K562 (cell line): ENCODE results near the gene LAPTM5.

Experiments
- ADNP ChIP-seq: fragments of 200-800 bp; sonication (Bioruptor generic); IDR thresholded peaks from 2 replicates; pipeline ENCODE4 v1.6.1; 2016; ENCODE audit warnings: missing genetic modification characterization, missing compliant biosample characterization
- BACH1 ChIP-seq: fragments of 200-800 bp; sonication (Bioruptor generic); IDR thresholded peaks from 2 replicates; pipeline ENCODE4 v1.6.1; 2016; ENCODE audit warnings: missing genetic modification characterization, missing compliant biosample characterization
- CHD2 ChIP-seq: IDR thresholded peaks from 2 replicates; pipeline ENCODE4 v1.6.1; 2011; ENCODE audit warnings: low read depth, low read length
- HCFC1 ChIP-seq: IDR thresholded peaks from 2 replicates; pipeline ENCODE4 v1.6.1; 2012; ENCODE audit warnings: low read depth, low read length, improper control_type of control experiment
- POLR2A ChIP-seq: fragments of 450-650 bp; conservative IDR thresholded peaks from 2 replicates; pipeline ENCODE4 v1.6.1; 2016
- RBBP5 ChIP-seq: fragments of 200-600 bp; sonication (generic); IDR thresholded peaks from 2 replicates; pipeline ENCODE4 v1.6.1; 2012; ENCODE audit warnings: borderline replicate concordance, mild to moderate bottlenecking, low read length, control low read depth, inconsistent platforms; ENCODE audit not compliant: insufficient read depth, poor library complexity, severe bottlenecking
- TBL1XR1 ChIP-seq, 2 experiments: IDR thresholded peaks; 2 replicates each; pipeline ENCODE4 v1.6.1; 2012; ENCODE audit warnings: improper control_type of control experiment in 2 of 2, low read length in 2 of 2, mild to moderate bottlenecking in 1 of 2
- TCF7 ChIP-seq: sonication (generic); IDR thresholded peaks from 2 replicates; pipeline ENCODE4 v1.6.1; 2016; ENCODE audit warnings: antibody characterized with exemption, borderline replicate concordance
- TF ChIP-seq, protein P1 (sequence below), 3 experiments: IDR thresholded peaks in 2 of 3; conservative IDR thresholded peaks in 1 of 3; 2 replicates each; pipeline ENCODE4 v1.5.1; 2011 to 2012; ENCODE audit warnings: low read length in 3 of 3, mild to moderate bottlenecking in 3 of 3, control low read depth in 2 of 3, improper control_type of control experiment in 1 of 3, inconsistent platforms in 1 of 3, low read depth in 1 of 3, mixed read lengths in 1 of 3, moderate library complexity in 1 of 3; ENCODE audit not compliant: insufficient read depth in 2 of 3
- TF ChIP-seq, protein P2 (sequence below), 2 experiments: fragments of 450-650 bp; IDR thresholded peaks; 2 replicates each; pipeline ENCODE4 v1.6.1; 2018; ENCODE audit warnings: mild to moderate bottlenecking in 2 of 2, low read depth in 1 of 2; ENCODE audit not compliant: partially characterized antibody in 2 of 2
- TF ChIP-seq, protein P3 (sequence below): fragments of 450-650 bp; conservative IDR thresholded peaks from 2 replicates; pipeline ENCODE4 v1.6.1; 2016; ENCODE audit warnings: missing genetic modification characterization, low read depth, mild to moderate bottlenecking, missing compliant biosample characterization, moderate library complexity

DNA sequence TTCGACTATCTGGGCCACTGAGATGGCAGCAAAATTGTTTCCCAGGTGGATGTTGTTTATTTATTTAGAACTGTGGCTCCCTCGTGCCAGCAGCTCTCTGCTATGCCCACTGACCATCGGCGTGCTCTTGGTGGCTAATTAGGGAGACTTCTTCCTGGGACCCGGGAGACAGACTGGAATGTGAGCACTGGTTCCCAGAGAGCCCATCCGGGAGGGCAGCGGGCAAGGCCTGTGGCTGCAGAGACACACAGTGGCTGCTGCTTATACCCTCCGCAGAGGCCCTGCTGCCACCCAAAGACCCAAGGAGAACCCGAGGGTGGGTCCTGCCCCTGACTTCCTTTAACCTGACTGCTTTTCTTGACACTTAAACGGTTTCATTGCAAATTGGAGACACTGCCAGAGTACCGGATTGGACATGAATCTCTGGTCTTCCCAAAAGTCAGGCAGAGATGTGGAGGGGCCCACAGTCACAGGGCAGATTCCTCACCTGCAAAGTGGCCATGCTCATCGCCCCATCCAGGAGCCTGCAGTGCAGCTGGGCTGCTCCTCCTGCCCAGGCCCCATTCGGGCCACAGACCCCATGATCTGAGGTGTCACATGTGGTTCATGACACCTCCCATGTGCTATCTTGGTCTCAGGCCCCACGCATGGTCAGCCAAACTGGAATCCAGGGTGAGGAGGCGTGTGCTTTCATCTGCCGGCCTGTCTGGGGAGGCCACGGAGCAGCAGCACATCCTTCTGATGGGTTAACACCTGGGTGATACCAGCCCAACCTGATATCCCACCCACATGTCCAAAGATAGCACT, 28.5 kb downstream of the LAPTM5 start:
- TF ChIP-seq, protein P1, sequence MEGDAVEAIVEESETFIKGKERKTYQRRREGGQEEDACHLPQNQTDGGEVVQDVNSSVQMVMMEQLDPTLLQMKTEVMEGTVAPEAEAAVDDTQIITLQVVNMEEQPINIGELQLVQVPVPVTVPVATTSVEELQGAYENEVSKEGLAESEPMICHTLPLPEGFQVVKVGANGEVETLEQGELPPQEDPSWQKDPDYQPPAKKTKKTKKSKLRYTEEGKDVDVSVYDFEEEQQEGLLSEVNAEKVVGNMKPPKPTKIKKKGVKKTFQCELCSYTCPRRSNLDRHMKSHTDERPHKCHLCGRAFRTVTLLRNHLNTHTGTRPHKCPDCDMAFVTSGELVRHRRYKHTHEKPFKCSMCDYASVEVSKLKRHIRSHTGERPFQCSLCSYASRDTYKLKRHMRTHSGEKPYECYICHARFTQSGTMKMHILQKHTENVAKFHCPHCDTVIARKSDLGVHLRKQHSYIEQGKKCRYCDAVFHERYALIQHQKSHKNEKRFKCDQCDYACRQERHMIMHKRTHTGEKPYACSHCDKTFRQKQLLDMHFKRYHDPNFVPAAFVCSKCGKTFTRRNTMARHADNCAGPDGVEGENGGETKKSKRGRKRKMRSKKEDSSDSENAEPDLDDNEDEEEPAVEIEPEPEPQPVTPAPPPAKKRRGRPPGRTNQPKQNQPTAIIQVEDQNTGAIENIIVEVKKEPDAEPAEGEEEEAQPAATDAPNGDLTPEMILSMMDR (IDR thresholded peaks at IDR 0.05 in 2 of 3, conservative IDR thresholded peaks at IDR 0.05 in 1 of 3; ENCODE audit: insufficient read depth in 2 of 3, low read depth in 1 of 3, low read length in 3 of 3) = no peak
- TF ChIP-seq HCFC1 (no peak), POLR2A (no peak), ADNP (tag) (no peak), TBL1XR1 (IDR thresholded peaks at IDR 0.05; ENCODE audit: low read length in 2 of 2) (no peak), TCF7 (no peak), CHD2 (no peak), BACH1 (tag) (no peak), RBBP5 (no peak)
- TF ChIP-seq, protein P2, sequence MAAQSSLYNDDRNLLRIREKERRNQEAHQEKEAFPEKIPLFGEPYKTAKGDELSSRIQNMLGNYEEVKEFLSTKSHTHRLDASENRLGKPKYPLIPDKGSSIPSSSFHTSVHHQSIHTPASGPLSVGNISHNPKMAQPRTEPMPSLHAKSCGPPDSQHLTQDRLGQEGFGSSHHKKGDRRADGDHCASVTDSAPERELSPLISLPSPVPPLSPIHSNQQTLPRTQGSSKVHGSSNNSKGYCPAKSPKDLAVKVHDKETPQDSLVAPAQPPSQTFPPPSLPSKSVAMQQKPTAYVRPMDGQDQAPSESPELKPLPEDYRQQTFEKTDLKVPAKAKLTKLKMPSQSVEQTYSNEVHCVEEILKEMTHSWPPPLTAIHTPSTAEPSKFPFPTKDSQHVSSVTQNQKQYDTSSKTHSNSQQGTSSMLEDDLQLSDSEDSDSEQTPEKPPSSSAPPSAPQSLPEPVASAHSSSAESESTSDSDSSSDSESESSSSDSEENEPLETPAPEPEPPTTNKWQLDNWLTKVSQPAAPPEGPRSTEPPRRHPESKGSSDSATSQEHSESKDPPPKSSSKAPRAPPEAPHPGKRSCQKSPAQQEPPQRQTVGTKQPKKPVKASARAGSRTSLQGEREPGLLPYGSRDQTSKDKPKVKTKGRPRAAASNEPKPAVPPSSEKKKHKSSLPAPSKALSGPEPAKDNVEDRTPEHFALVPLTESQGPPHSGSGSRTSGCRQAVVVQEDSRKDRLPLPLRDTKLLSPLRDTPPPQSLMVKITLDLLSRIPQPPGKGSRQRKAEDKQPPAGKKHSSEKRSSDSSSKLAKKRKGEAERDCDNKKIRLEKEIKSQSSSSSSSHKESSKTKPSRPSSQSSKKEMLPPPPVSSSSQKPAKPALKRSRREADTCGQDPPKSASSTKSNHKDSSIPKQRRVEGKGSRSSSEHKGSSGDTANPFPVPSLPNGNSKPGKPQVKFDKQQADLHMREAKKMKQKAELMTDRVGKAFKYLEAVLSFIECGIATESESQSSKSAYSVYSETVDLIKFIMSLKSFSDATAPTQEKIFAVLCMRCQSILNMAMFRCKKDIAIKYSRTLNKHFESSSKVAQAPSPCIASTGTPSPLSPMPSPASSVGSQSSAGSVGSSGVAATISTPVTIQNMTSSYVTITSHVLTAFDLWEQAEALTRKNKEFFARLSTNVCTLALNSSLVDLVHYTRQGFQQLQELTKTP (IDR thresholded peaks at IDR 0.05; ENCODE audit: low read depth in 1 of 2, partially characterized antibody in 2 of 2) = no peak
- TF ChIP-seq, protein P3, sequence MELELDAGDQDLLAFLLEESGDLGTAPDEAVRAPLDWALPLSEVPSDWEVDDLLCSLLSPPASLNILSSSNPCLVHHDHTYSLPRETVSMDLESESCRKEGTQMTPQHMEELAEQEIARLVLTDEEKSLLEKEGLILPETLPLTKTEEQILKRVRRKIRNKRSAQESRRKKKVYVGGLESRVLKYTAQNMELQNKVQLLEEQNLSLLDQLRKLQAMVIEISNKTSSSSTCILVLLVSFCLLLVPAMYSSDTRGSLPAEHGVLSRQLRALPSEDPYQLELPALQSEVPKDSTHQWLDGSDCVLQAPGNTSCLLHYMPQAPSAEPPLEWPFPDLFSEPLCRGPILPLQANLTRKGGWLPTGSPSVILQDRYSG (tag) = no peak
